Fibroblast of lung (primary cell): ENCODE data around the gene STX8. TPM values are rescaled to one million over a fixed set of nuclear protein-coding genes. Genes with fewer than 3 reads are reported as not detected.
"Not testable (repeated sequence)": the region's sequence is repeated elsewhere in the genome, so short reads cannot be mapped to it uniquely, and the experiment has no call there.

Source experiments
- DNase-seq, 2 donors: peaks; one replicate each; pipeline versions ENCODE4 v3.0.0 to v3.0.0-alpha.2; 2010; ENCODE audit warnings: low read depth in 2 of 2
- H2AFZ ChIP-seq: 2 replicates; pipeline ENCODE4 v1.5.1; 2012; ENCODE audit warnings: low read length, control low read depth, inconsistent platforms
- H3K27ac ChIP-seq: 2 replicates; pipeline ENCODE4 v1.5.1; 2011; ENCODE audit warnings: low read length, control low read depth; ENCODE audit not compliant: insufficient read depth
- H3K27me3 ChIP-seq: 2 replicates; pipeline ENCODE4 v1.5.1; 2011; ENCODE audit warnings: mild to moderate bottlenecking, low read length; ENCODE audit not compliant: control insufficient read depth, insufficient read depth
- H3K36me3 ChIP-seq: 2 replicates; pipeline ENCODE4 v1.5.1; 2011; ENCODE audit warnings: low read length; ENCODE audit not compliant: control insufficient read depth, insufficient read depth
- H3K4me1 ChIP-seq: 2 replicates; pipeline ENCODE4 v1.5.1; 2011; ENCODE audit warnings: low read length; ENCODE audit not compliant: control insufficient read depth, insufficient read depth; ENCODE audit errors: extremely low read depth
- H3K4me2 ChIP-seq: 2 replicates; pipeline ENCODE4 v1.5.1; 2011; ENCODE audit warnings: low read length, control low read depth; ENCODE audit not compliant: insufficient read depth; ENCODE audit errors: extremely low read depth
- H3K4me3 ChIP-seq, 4 experiments: fragments of 200-600 bp in 1 of 4; sonication (generic) in 1 of 4; replicated peaks in 1 of 4; 2 replicates each; pipeline ENCODE4 v1.5.1; 2011 to 2016; ENCODE audit warnings: low read length in 4 of 4, low read depth in 3 of 4, mild to moderate bottlenecking in 3 of 4, control low read depth in 2 of 4, inconsistent platforms in 1 of 4, mixed read lengths in 1 of 4; ENCODE audit not compliant: insufficient read depth in 1 of 4; ENCODE audit errors: control extremely low read depth in 1 of 4
- H3K79me2 ChIP-seq: 2 replicates; pipeline ENCODE4 v1.5.1; 2012; ENCODE audit warnings: mild to moderate bottlenecking, low read length, inconsistent platforms; ENCODE audit not compliant: control insufficient read depth, insufficient read depth
- H3K9ac ChIP-seq: 2 replicates; pipeline ENCODE4 v1.5.1; 2011; ENCODE audit warnings: mild to moderate bottlenecking, low read length, control low read depth; ENCODE audit not compliant: insufficient read depth
- H3K9me3 ChIP-seq: 2 replicates; pipeline ENCODE4 v1.5.1; 2012; ENCODE audit warnings: low read depth, low read length; ENCODE audit not compliant: control insufficient read depth, insufficient read depth
- H4K20me1 ChIP-seq: 2 replicates; pipeline ENCODE4 v1.5.1; 2011; ENCODE audit warnings: low read length; ENCODE audit not compliant: control insufficient read depth, insufficient read depth; ENCODE audit errors: extremely low read depth
- CTCF ChIP-seq, 2 donors: IDR thresholded peaks in 1 of 2; conservative IDR thresholded peaks in 1 of 2; 1 replicate in 1 of 2; 2 replicates in 1 of 2; pipeline ENCODE4 v1.5.1; 2011 to 2012; ENCODE audit warnings: low read length in 2 of 2, control low read depth in 1 of 2, inconsistent platforms in 1 of 2, low read depth in 1 of 2, mild to moderate bottlenecking in 1 of 2
- EZH2 ChIP-seq: IDR thresholded peaks from 2 replicates; pipeline ENCODE4 v1.5.1; 2012; ENCODE audit warnings: low read length, control low read depth, mild to moderate bottlenecking; ENCODE audit errors: missing control alignments
- polyA plus RNA-seq, 2 donors: library from polyadenylated mRNA; depleted of rRNA in 1 of 2; stranded (reverse) in 1 of 2; unstranded in 1 of 2; fragments of >200 nt; gene quantifications; 2 replicates each; pipeline ENCODE4 v1.2.1, GENCODE V29; 2011 to 2012; ENCODE audit warnings: missing spikeins in 1 of 2
- total RNA-seq: library from RNA; depleted of rRNA; stranded (reverse); fragments of >200 nt; gene quantifications from 2 replicates; pipeline ENCODE4 v1.2.1, GENCODE V29; 2014

STX8 gene
- total and polyA plus RNA-seq, 2 donors (not counting 1 experiment from before 2014, with no cell fraction given): 84.7 to 128 TPM

- Histone ChIP-seq H3K4me1 (no peaks in the 10 kb centered on the region), H3K4me3 (no peak overlapping the region), H3K27ac (no peak overlapping the region), H3K4me2 (no peak overlapping the region), H3K79me2 (no peaks in the 10 kb centered on the region), H3K9ac (no peak overlapping the region), H3K27me3 (no peaks in the 10 kb centered on the region), H2AFZ (no peak overlapping the region), H3K36me3 (no peaks in the 10 kb centered on the region), H4K20me1 (no peaks in the 10 kb centered on the region), H3K9me3 (no peaks in the 10 kb centered on the region)
- no peak for DNase-seq
- TF ChIP-seq EZH2 (no peak), CTCF (conservative IDR thresholded peaks at IDR 0.05 in 1 of 2, IDR thresholded peaks at IDR 0.05 in 1 of 2; ENCODE audit: low read depth in 1 of 2, low read length in 2 of 2) (no peak)
Measured at GRCh38 chr17:9342225-9342624, 233.4 kb downstream of the STX8 start.

GRCh38 chr17:9339958-9340357 lies 235.7 kb downstream of the STX8 start:
- no peak overlapping the region for H2AFZ ChIP-seq
- H3K9ac ChIP-seq: no peak overlapping the region
- H3K27ac ChIP-seq: no peak overlapping the region
- no peak overlapping the region for H3K4me3 ChIP-seq
- TF ChIP-seq EZH2 (no peak), CTCF (conservative IDR thresholded peaks at IDR 0.05 in 1 of 2, IDR thresholded peaks at IDR 0.05 in 1 of 2; ENCODE audit: low read depth in 1 of 2, low read length in 2 of 2) (no peak)
- DNase-seq: no peak
- H3K4me2 ChIP-seq: no peak overlapping the region
- H3K27me3 ChIP-seq: no peaks in the 10 kb centered on the region
- H3K9me3 ChIP-seq: no peaks in the 10 kb centered on the region
- no peaks in the 10 kb centered on the region for H3K4me1 ChIP-seq
- no peaks in the 10 kb centered on the region for H3K36me3 ChIP-seq
- no peaks in the 10 kb centered on the region for H4K20me1 ChIP-seq
- no peaks in the 10 kb centered on the region for H3K79me2 ChIP-seq

GRCh38 chr17:9339482-9339881 lies 236.1 kb downstream of the STX8 start:
- not testable (repeated sequence) for H3K9ac ChIP-seq, H3K79me2 ChIP-seq, DNase-seq, H4K20me1 ChIP-seq, H3K27ac ChIP-seq, H2AFZ ChIP-seq, H3K9me3 ChIP-seq, H3K4me2 ChIP-seq, H3K4me1 ChIP-seq, H3K4me3 ChIP-seq, H3K27me3 ChIP-seq, H3K36me3 ChIP-seq
